H1 (cell line): Measurements from ENCODE around the gene C1GALT1C1L. TPM values are rescaled to one million over a fixed set of nuclear protein-coding genes. Genes with fewer than 3 reads are reported as not detected.

Experiments
- CTCF ChIA-PET: fragments of 300-600 bp; sonication (Branson Sonifier 250); formaldehyde crosslinking; loops from one replicate; lab custom pipeline; 2021; ENCODE audit not compliant: partially characterized antibody; lab: Charles Lee
- POLR2A ChIA-PET: fragments of 300-600 bp; sonication (Branson Sonifier 250); formaldehyde crosslinking; loops from one replicate; lab custom pipeline; 2021; ENCODE audit warnings: inconsistent platforms; ENCODE audit not compliant: partially characterized antibody; lab: Charles Lee
- DNase-seq, 2 experiments: peaks; one replicate each; pipeline versions ENCODE4 v3.0.0 to v3.0.0-alpha.2; 2010 to 2022; ENCODE audit warnings: low spot score in 2 of 2, low read depth in 1 of 2, mixed read lengths in 1 of 2
- FAIRE-seq: peaks from 2 replicates; lab custom pipeline; 2011; peaks lifted over from hg19 to GRCh38; lab: Jason Lieb, UNC
- H2AFZ ChIP-seq: 2 replicates; pipeline ENCODE4 v1.8.1; 2012; ENCODE audit warnings: low read length, inconsistent platforms
- H2AK5ac ChIP-seq: 2 replicates; pipeline ENCODE4 v1.6.1; 2013; ENCODE audit warnings: low read depth, low read length
- H2BK120ac ChIP-seq: replicated peaks from 2 replicates; pipeline ENCODE3; 2013; ENCODE audit warnings: low read depth, low read length, inconsistent platforms
- H2BK12ac ChIP-seq: 2 replicates; pipeline ENCODE4 v1.6.1; 2013; ENCODE audit warnings: low read depth, low read length
- H2BK15ac ChIP-seq: 2 replicates; pipeline ENCODE4 v1.6.1; 2013; ENCODE audit warnings: low read length
- H2BK20ac ChIP-seq: 2 replicates; pipeline ENCODE4 v1.6.1; 2013; ENCODE audit warnings: low read length
- H2BK5ac ChIP-seq: 2 replicates; pipeline ENCODE4 v1.6.1; 2013; ENCODE audit warnings: low read depth, low read length
- H3K14ac ChIP-seq: 2 replicates; pipeline ENCODE4 v1.6.1; 2013; ENCODE audit warnings: inconsistent platforms; ENCODE audit not compliant: insufficient read length
- H3K18ac ChIP-seq: 2 replicates; pipeline ENCODE4 v1.6.1; 2013; ENCODE audit warnings: low read length; ENCODE audit errors: extremely low read depth
- H3K23ac ChIP-seq: 2 replicates; pipeline ENCODE4 v1.6.1; 2013; ENCODE audit warnings: inconsistent platforms; ENCODE audit not compliant: insufficient read length
- H3K23me2 ChIP-seq: 2 replicates; pipeline ENCODE4 v1.6.1; 2013; ENCODE audit warnings: low read depth, low read length
- H3K27ac ChIP-seq: 2 replicates; pipeline ENCODE4 v1.6.1; 2011; ENCODE audit warnings: low read depth, low read length, inconsistent platforms
- H3K27me3 ChIP-seq, 4 experiments: replicated peaks in 1 of 4; 1 replicate in 1 of 4; 2 replicates in 3 of 4; pipeline versions ENCODE4 v1.6.1 to v1.8.1; 2011 to 2013; ENCODE audit warnings: low read length in 3 of 4, mild to moderate bottlenecking in 3 of 4, inconsistent platforms in 2 of 4, mixed read lengths in 2 of 4, moderate library complexity in 1 of 4; ENCODE audit not compliant: control insufficient read depth in 3 of 4, insufficient read depth in 3 of 4; ENCODE audit errors: extremely low read depth in 1 of 4
- H3K36me3 ChIP-seq, 4 experiments: 2 replicates each; pipeline versions ENCODE4 v1.6.1 to v1.8.1; 2011 to 2013; ENCODE audit warnings: mild to moderate bottlenecking in 4 of 4, low read length in 3 of 4, moderate library complexity in 2 of 4, control low read depth in 1 of 4, inconsistent platforms in 1 of 4; ENCODE audit not compliant: insufficient read depth in 4 of 4, control insufficient read depth in 2 of 4
- H3K4ac ChIP-seq: replicated peaks from 2 replicates; pipeline ENCODE3; 2013; ENCODE audit warnings: low read length, low read depth, mixed read lengths, inconsistent platforms; ENCODE audit not compliant: insufficient read length
- H3K4me1 ChIP-seq, 4 experiments: replicated peaks in 1 of 4; 1 replicate in 1 of 4; 2 replicates in 3 of 4; pipeline versions ENCODE4 v1.6.1 to v1.8.1; 2011 to 2013; ENCODE audit warnings: low read length in 3 of 4, inconsistent platforms in 2 of 4, mixed read lengths in 1 of 4; ENCODE audit not compliant: insufficient read depth in 4 of 4, control insufficient read depth in 3 of 4
- H3K4me2 ChIP-seq, 2 experiments: 2 replicates each; pipeline versions ENCODE4 v1.6.1 to v1.8.1; 2011 to 2013; ENCODE audit warnings: low read depth in 2 of 2, low read length in 2 of 2, control low read depth in 1 of 2, inconsistent platforms in 1 of 2, mild to moderate bottlenecking in 1 of 2; ENCODE audit not compliant: insufficient read depth in 1 of 2
- H3K4me3 ChIP-seq, 4 experiments: fragments of 200-600, 300-600 bp in 1 of 4; sonication (generic), shearing (Covaris generic), sonication (Bioruptor Twin) in 1 of 4; 2 replicates each; pipeline versions ENCODE4 v1.5.1 to v1.8.1; 2011 to 2016; ENCODE audit warnings: low read length in 4 of 4, low read depth in 3 of 4, control low read depth in 2 of 4, inconsistent platforms in 2 of 4, mild to moderate bottlenecking in 2 of 4, mixed read lengths in 1 of 4, moderate library complexity in 1 of 4; ENCODE audit not compliant: insufficient read depth in 2 of 4; ENCODE audit errors: extremely low read depth in 1 of 4
- H3K56ac ChIP-seq: replicated peaks from 2 replicates; pipeline ENCODE3; 2013; ENCODE audit warnings: low read depth, mild to moderate bottlenecking, mixed read lengths, low read length, inconsistent platforms; ENCODE audit not compliant: insufficient read length
- H3K79me1 ChIP-seq: 2 replicates; pipeline ENCODE4 v1.6.1; 2013; ENCODE audit warnings: low read depth, low read length, control low read depth
- H3K79me2 ChIP-seq, 2 experiments: 2 replicates each; pipeline versions ENCODE4 v1.6.1 to v1.8.1; 2012 to 2013; ENCODE audit warnings: low read length in 2 of 2, mild to moderate bottlenecking in 2 of 2, inconsistent platforms in 1 of 2; ENCODE audit not compliant: insufficient read depth in 2 of 2, control insufficient read depth in 1 of 2
- H3K9ac ChIP-seq, 4 experiments: replicated peaks in 1 of 4; 1 replicate in 1 of 4; 2 replicates in 3 of 4; pipeline versions ENCODE4 v1.6.1 to v1.8.1; 2011 to 2013; ENCODE audit warnings: low read depth in 3 of 4, low read length in 3 of 4, control low read depth in 2 of 4, mild to moderate bottlenecking in 2 of 4, moderate library complexity in 2 of 4, inconsistent platforms in 1 of 4; ENCODE audit errors: extremely low read depth in 1 of 4
- H3K9me3 ChIP-seq, 2 experiments: 2 replicates each; pipeline versions ENCODE4 v1.6.1 to v1.8.1; 2012 to 2013; ENCODE audit warnings: mild to moderate bottlenecking in 2 of 2, moderate library complexity in 2 of 2, control low read depth in 1 of 2, inconsistent platforms in 1 of 2, low read depth in 1 of 2, low read length in 1 of 2, mixed read lengths in 1 of 2; ENCODE audit not compliant: insufficient read depth in 2 of 2
- H4K20me1 ChIP-seq, 2 experiments: replicated peaks in 1 of 2; 2 replicates each; pipeline versions ENCODE3 to v1.8.1; 2011 to 2013; ENCODE audit warnings: inconsistent platforms in 2 of 2, low read length in 2 of 2, mild to moderate bottlenecking in 1 of 2; ENCODE audit not compliant: insufficient read depth in 2 of 2, control insufficient read depth in 1 of 2
- H4K5ac ChIP-seq: 2 replicates; pipeline ENCODE4 v1.6.1; 2013; ENCODE audit warnings: low read length, low read depth, mixed read lengths, inconsistent platforms; ENCODE audit not compliant: insufficient read length
- H4K8ac ChIP-seq: 2 replicates; pipeline ENCODE4 v1.8.0; 2013; ENCODE audit warnings: mild to moderate bottlenecking, moderate library complexity, low read length, inconsistent platforms; ENCODE audit not compliant: insufficient read depth; ENCODE audit errors: extremely low read depth
- H4K91ac ChIP-seq: replicated peaks from 2 replicates; pipeline ENCODE3; 2013; ENCODE audit warnings: low read length, mixed read lengths, inconsistent platforms; ENCODE audit not compliant: insufficient read length
- ASH2L ChIP-seq: fragments of 200-600, 300-600 bp; sonication (generic); IDR thresholded peaks from one replicate; pipeline ENCODE4 v1.7.1; 2017; ENCODE audit warnings: low read length
- CHD1 ChIP-seq: IDR thresholded peaks from 2 replicates; pipeline ENCODE4 v1.6.1; 2012; ENCODE audit warnings: low read depth, low read length, improper control_type of control experiment
- CTCF ChIP-seq, 3 experiments: IDR thresholded peaks; 1 replicate in 2 of 3; 2 replicates in 1 of 3; pipeline versions ENCODE4 v1.5.1 to v1.6.1; 2011; ENCODE audit warnings: low read length in 3 of 3, mild to moderate bottlenecking in 3 of 3, inconsistent platforms in 2 of 3, low read depth in 1 of 3, moderate library complexity in 1 of 3; ENCODE audit not compliant: insufficient read depth in 1 of 3; ENCODE audit errors: control extremely low read depth in 1 of 3
- GTF2F1 ChIP-seq: IDR thresholded peaks from 2 replicates; pipeline ENCODE4 v1.6.1; 2012; ENCODE audit warnings: low read depth, low read length, improper control_type of control experiment, borderline replicate concordance
- MAFK ChIP-seq: IDR thresholded peaks from 2 replicates; pipeline ENCODE4 v1.6.1; 2012; ENCODE audit warnings: low read depth, mild to moderate bottlenecking, improper control_type of control experiment, low read length
- SAP30 ChIP-seq: fragments of 300-600 bp; sonication (generic); IDR thresholded peaks from 2 replicates; pipeline ENCODE4 v1.7.1; 2012; ENCODE audit warnings: low read length, moderate library complexity, mild to moderate bottlenecking, inconsistent platforms; ENCODE audit not compliant: insufficient read depth, insufficient replicate concordance
- SIRT6 ChIP-seq: IDR thresholded peaks from one replicate; pipeline ENCODE4 v1.7.1; 2012; ENCODE audit warnings: low read length, inconsistent platforms
- WGBS, 2 experiments: shearing (Covaris generic) in 1 of 2; methylation state at CpG; one replicate each; pipeline versions ENCODE4 v1.1.6 to v1.1.7; 2013 to 2015; ENCODE audit warnings: low lambda C conversion rate in 2 of 2, mixed read lengths in 2 of 2, inconsistent platforms in 1 of 2, low coverage in 1 of 2, missing lambda C conversion rate in 1 of 2; ENCODE audit not compliant: insufficient replicate concordance in 2 of 2, insufficient coverage in 1 of 2, insufficient read length in 1 of 2; ENCODE audit errors: extremely low coverage in 1 of 2, missing lambda C conversion rate in 1 of 2; 5-methylcytosine and 5-hydroxymethylcytosine counted together
- polyA plus RNA-seq, 7 experiments: library from polyadenylated mRNA; depleted of rRNA in 3 of 7; stranded (reverse) in 5 of 7; unstranded in 2 of 7; fragments of >200 nt in 5 of 7; fragments of 200-250 nt in 2 of 7; gene quantifications; 1 replicate in 5 of 7; 2 replicates in 1 of 7; 4 replicates in 1 of 7; pipeline versions ENCODE4 v1.2.1 to v1.2.3, GENCODE V29; 2011 to 2013; ENCODE audit warnings: missing spikeins in 2 of 7, mixed read lengths in 2 of 7
- total RNA-seq: library from RNA; stranded (reverse); fragmentation: NEBNext Ultra II Directional; extraction: Animal tissue kit (Norgen Biotek cat#: 25700); gene quantifications from 2 replicates; pipeline ENCODE4 v1.2.1, GENCODE V29; 2021
- TF ChIP-seq, protein P1 (sequence below): IDR thresholded peaks from 2 replicates; pipeline ENCODE4 v1.6.1; 2011; ENCODE audit warnings: low read length, improper control_type of control experiment

The C1GALT1C1L gene
- total and polyA plus RNA-seq, 2 of the 8 experiments (the other 6 are each of a cell fraction or from before 2014, with no cell fraction given): 0.12 TPM; not detected in 1

DNA sequence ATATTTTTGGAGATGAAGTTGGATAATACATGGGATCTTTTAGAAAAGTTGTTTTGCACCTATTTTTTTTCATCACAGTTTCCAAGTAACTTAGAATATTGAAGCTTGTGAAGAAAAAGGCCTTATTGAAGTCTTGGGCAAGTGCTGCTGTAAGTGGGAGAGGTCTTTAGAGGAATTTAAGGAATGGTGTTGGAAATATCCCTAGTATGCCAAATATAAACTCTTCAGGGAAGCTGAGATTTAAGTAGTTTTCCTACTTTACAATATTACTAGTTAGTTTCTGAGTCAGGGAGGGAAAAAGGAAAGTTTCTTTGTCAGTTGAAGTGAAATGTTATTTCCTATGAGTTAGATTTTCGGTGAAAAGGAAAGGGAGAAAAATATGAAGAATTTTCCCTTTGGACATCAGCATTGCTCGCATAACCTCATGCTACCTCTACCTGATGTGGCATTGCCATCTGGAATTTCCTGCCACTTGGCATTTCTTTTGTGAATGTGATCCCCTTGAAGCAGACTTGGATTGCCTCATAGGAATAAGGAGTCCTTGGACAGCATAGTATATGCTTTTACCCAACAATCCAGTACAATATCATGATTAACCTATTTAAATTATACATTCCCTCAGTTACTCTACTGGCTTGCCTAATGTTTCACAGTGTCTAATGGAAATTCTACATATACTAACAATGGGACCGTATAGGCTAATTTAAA is 27.1 kb downstream of the C1GALT1C1L start:
- Histone ChIP-seq H3K23ac (no peak overlapping the region), H3K79me2 (no peaks in the 10 kb centered on the region), H3K4ac (no peak overlapping the region), H2BK12ac (no peak overlapping the region), H4K5ac (no peak overlapping the region), H4K91ac (no peak overlapping the region), H3K36me3 (no peaks in the 10 kb centered on the region), H2BK120ac (no peak overlapping the region), H4K8ac (no peak overlapping the region), H3K56ac (no peak overlapping the region), H3K9ac (no peak overlapping the region), H3K18ac (no peak overlapping the region), H3K4me3 (no peak overlapping the region), H2BK5ac (no peak overlapping the region), H3K4me2 (no peak overlapping the region), H3K23me2 (no peaks in the 10 kb centered on the region), H3K4me1 (no peaks in the 10 kb centered on the region), H2BK15ac (no peak overlapping the region), H3K14ac (no peak overlapping the region), H4K20me1 (no peaks in the 10 kb centered on the region), H3K27me3 (no peaks in the 10 kb centered on the region), H2AK5ac (no peak overlapping the region), H2AFZ (no peak overlapping the region), H3K79me1 (no peaks in the 10 kb centered on the region), H3K27ac (no peak overlapping the region), H3K9me3 (no peaks in the 10 kb centered on the region), H2BK20ac (no peak overlapping the region)
- 83 to 100% methylated on average over 1 to 3 of the region's 3 CpGs for WGBS, 2 experiments
- ChIA-PET CTCF (no interaction called here), POLR2A (no interaction called here)
- no peak for DNase-seq
- no peak for FAIRE-seq
- no peak for TF ChIP-seq SAP30
- TF ChIP-seq, protein P1, sequence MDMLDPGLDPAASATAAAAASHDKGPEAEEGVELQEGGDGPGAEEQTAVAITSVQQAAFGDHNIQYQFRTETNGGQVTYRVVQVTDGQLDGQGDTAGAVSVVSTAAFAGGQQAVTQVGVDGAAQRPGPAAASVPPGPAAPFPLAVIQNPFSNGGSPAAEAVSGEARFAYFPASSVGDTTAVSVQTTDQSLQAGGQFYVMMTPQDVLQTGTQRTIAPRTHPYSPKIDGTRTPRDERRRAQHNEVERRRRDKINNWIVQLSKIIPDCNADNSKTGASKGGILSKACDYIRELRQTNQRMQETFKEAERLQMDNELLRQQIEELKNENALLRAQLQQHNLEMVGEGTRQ: no peak
- no peak for TF ChIP-seq ASH2L
- TF ChIP-seq GTF2F1: no peak
- no peak for TF ChIP-seq CHD1
- no peak for TF ChIP-seq CTCF (IDR thresholded peaks at IDR 0.05; ENCODE audit: control extremely low read depth in 1 of 3, insufficient read depth in 1 of 3, low read depth in 1 of 3, low read length in 3 of 3)
- TF ChIP-seq SIRT6: no peak
- TF ChIP-seq MAFK: no peak
